Left ventricle myocardium inferior (tissue), 1 donor: ENCODE results near the gene C5. TPM values are rescaled to one million over a fixed set of nuclear protein-coding genes. Genes with fewer than 3 reads are reported as not detected.

Source experiments
- DNase-seq: peaks from one replicate; pipeline ENCODE4 v3.0.0-alpha.2; 2020
- H3K27ac ChIP-seq: fragments of 200-600 bp; replicated peaks from 2 replicates; pipeline ENCODE4 v1.8.0; 2021
- H3K27me3 ChIP-seq: fragments of 200-600 bp; 2 replicates; pipeline ENCODE4 v1.8.0; 2021; ENCODE audit warnings: low read depth
- H3K36me3 ChIP-seq: fragments of 200-600 bp; 2 replicates; pipeline ENCODE4 v1.8.0; 2021
- H3K4me1 ChIP-seq: fragments of 200-600 bp; 2 replicates; pipeline ENCODE4 v1.8.0; 2021
- H3K4me3 ChIP-seq: fragments of 200-600 bp; 2 replicates; pipeline ENCODE4 v1.8.0; 2021; ENCODE audit warnings: mild to moderate bottlenecking, moderate library complexity
- H3K9me3 ChIP-seq: fragments of 200-600 bp; replicated peaks from 2 replicates; pipeline ENCODE4 v1.8.0; 2021
- intact Hi-C: fragments of 100-400 bp; cut with micrococcal nuclease; formaldehyde crosslinking; loops from one replicate; pipeline ENCODE4 v1.11.0; 2022
- total RNA-seq: library from RNA; stranded (reverse); fragmentation: NEBNext Ultra II Directional; extraction: Animal tissue kit (Norgen Biotek cat#: 25700); gene quantifications from one replicate; pipeline ENCODE4 v1.2.1, GENCODE V29; 2021
- TF ChIP-seq, protein P1 (sequence below): fragments of 200-600 bp; IDR thresholded peaks from 2 replicates; pipeline ENCODE4 v1.8.0; 2021; ENCODE audit warnings: antibody characterized with exemption, mild to moderate bottlenecking, borderline replicate concordance
- donor health status: DM: no; HTN: yes; CAD: no; lungs with severe emphysema.

C5 gene
- total RNA-seq, 1 donor from 2014 or later: 0.63 TPM

GRCh38 chr9:121026768-121027167 lies 23.3 kb downstream of the C5 start:
- Histone ChIP-seq H3K36me3 (no peaks in the 10 kb centered on the region), H3K4me3 (no peak overlapping the region), H3K9me3 (no peaks in the 10 kb centered on the region), H3K4me1 (no peaks in the 10 kb centered on the region), H3K27me3 (no peaks in the 10 kb centered on the region), H3K27ac (no peak overlapping the region)
- TF ChIP-seq, protein P1, sequence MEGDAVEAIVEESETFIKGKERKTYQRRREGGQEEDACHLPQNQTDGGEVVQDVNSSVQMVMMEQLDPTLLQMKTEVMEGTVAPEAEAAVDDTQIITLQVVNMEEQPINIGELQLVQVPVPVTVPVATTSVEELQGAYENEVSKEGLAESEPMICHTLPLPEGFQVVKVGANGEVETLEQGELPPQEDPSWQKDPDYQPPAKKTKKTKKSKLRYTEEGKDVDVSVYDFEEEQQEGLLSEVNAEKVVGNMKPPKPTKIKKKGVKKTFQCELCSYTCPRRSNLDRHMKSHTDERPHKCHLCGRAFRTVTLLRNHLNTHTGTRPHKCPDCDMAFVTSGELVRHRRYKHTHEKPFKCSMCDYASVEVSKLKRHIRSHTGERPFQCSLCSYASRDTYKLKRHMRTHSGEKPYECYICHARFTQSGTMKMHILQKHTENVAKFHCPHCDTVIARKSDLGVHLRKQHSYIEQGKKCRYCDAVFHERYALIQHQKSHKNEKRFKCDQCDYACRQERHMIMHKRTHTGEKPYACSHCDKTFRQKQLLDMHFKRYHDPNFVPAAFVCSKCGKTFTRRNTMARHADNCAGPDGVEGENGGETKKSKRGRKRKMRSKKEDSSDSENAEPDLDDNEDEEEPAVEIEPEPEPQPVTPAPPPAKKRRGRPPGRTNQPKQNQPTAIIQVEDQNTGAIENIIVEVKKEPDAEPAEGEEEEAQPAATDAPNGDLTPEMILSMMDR: no peak
- no peak for DNase-seq
- intact Hi-C loops: no loop called here

DNA sequence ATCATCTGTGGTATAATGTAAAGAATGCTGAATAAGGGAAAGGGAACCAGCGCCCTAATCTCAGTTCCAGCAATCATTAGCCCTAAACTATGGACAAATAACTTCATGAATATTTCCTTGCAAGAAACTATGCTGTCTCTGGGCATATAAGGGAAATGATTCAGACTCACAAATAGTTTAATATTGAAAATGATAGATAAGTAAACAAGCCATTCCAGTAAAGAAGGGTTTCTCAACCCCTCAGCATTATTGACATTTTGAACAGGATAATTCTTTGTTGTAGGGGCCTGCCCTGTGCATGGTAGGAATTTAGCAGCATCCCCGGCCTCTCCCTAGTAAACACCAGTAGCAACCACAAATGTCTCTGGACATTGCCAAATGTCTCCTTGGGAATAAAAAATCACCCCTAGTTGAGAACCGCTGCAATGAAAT lies 23.8 kb downstream of the C5 start:
- H3K4me1 ChIP-seq: no peaks in the 10 kb centered on the region
- no peaks in the 10 kb centered on the region for H3K36me3 ChIP-seq
- TF ChIP-seq, protein P1: no peak
- H3K4me3 ChIP-seq: no peak overlapping the region
- H3K27ac ChIP-seq: no peak overlapping the region
- intact Hi-C loops: no loop called here
- DNase-seq: no peak
- no peaks in the 10 kb centered on the region for H3K9me3 ChIP-seq
- no peaks in the 10 kb centered on the region for H3K27me3 ChIP-seq

DNA sequence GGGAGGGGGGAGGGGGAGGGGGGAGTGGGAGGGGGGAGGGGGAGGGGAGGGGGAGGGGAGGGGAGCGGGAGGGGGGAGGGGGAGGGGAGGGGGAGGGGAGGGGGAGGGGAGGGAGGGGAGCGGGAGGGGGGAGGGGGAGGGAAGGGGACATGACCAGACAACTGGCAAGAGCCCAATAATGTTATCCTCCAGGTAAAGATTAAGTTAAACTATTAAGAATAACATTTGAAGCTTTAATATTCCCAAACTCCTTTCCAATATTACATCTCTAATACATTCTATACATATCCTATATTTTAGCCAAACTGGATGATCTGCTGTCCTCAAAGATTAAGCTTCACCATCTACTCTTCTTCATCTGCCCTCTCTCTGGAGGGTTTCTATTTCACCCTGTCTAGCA lies 25.8 kb downstream of the C5 start:
- H3K27me3 ChIP-seq: no peaks in the 10 kb centered on the region
- no peak overlapping the region for H3K4me3 ChIP-seq
- no peak overlapping the region for H3K27ac ChIP-seq
- DNase-seq: no peak
- H3K36me3 ChIP-seq: no peaks in the 10 kb centered on the region
- intact Hi-C loops: no loop called here
- H3K4me1 ChIP-seq: no peaks in the 10 kb centered on the region
- no peaks in the 10 kb centered on the region for H3K9me3 ChIP-seq
- TF ChIP-seq, protein P1: no peak

GRCh38 chr9:121023064-121023463 lies 27.0 kb downstream of the C5 start:
- Histone ChIP-seq H3K27me3 (no peaks in the 10 kb centered on the region), H3K36me3 (no peaks in the 10 kb centered on the region), H3K4me1 (no peaks in the 10 kb centered on the region), H3K4me3 (no peak overlapping the region), H3K9me3 (no peaks in the 10 kb centered on the region), H3K27ac (no peak overlapping the region)
- TF ChIP-seq, protein P1: no peak
- intact Hi-C loops: no loop called here
- no peak for DNase-seq

GRCh38 chr9:121021301-121021700 lies 28.8 kb downstream of the C5 start:
- no peaks in the 10 kb centered on the region for H3K9me3 ChIP-seq
- no peaks in the 10 kb centered on the region for H3K27me3 ChIP-seq
- peak overlapping the region; percentile 33 for H3K27ac ChIP-seq
- TF ChIP-seq, protein P1: no peak
- H3K36me3 ChIP-seq: no peaks in the 10 kb centered on the region
- H3K4me3 ChIP-seq: no peak overlapping the region
- no peak for DNase-seq
- H3K4me1 ChIP-seq: no peaks in the 10 kb centered on the region
- intact Hi-C loops: no loop called here

DNA sequence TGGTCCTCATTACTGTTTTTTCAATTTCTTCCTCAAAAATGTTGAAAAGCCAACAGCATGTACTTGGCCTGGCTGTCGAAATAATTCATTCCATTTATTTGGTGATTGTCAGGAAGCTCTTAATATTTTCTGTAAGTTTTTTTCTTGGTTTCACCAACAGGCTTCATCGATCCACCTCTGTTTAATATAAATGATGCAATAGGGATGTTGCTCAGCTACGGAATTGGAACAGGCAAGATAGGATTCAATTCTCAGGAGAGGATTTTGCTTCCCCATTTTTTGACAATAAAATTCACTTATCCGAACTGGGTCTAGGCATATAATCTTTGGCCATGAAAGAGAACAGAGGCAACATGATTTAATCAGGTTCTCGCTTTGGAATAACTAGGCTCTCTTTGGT lies 30.8 kb downstream of the C5 start:
- H3K9me3 ChIP-seq: no peaks in the 10 kb centered on the region
- no peaks in the 10 kb centered on the region for H3K36me3 ChIP-seq
- no peak overlapping the region for H3K4me3 ChIP-seq
- H3K4me1 ChIP-seq: no peaks in the 10 kb centered on the region
- TF ChIP-seq, protein P1: no peak
- no peak for DNase-seq
- intact Hi-C loops: no loop called here
- no peaks in the 10 kb centered on the region for H3K27me3 ChIP-seq
- H3K27ac ChIP-seq: no peak overlapping the region
